IMR-90 (cell line): Measurements from ENCODE around the gene METTL1. TPM values are rescaled to one million over a fixed set of nuclear protein-coding genes. Genes with fewer than 3 reads are reported as not detected.

Experiments used
- ATAC-seq: fragments of 200-7000 bp; cut with Tn5 transposase; 2 replicates; pipeline ENCODE4 v1.9.1; 2020; ENCODE audit warnings: low read depth, mild to moderate bottlenecking, moderate library complexity
- BruUV-seq: library from RNA; stranded (reverse); fragments of 400-500 nt; replicated peaks from 2 replicates; lab custom pipeline; 2021; lab: Mats Ljungman, UMichigan
- CTCF ChIA-PET: fragments of 300-600 bp; formaldehyde crosslinking; extraction: SDS; loops from one replicate; lab custom pipeline; 2021; ENCODE audit warnings: antibody characterized with exemption; lab: Yijun Ruan, JAX
- POLR2A ChIA-PET: fragments of 300-600 bp; sonication (Branson Sonifier 250); formaldehyde crosslinking; loops from one replicate; lab custom pipeline; 2022; ENCODE audit warnings: antibody characterized with exemption; ENCODE audit not compliant: unreplicated experiment; lab: Charles Lee
- DNase-seq: peaks from one replicate; pipeline ENCODE4 v3.0.0; 2013
- H2AFZ ChIP-seq: replicated peaks from 2 replicates; pipeline ENCODE3; 2013; ENCODE audit warnings: low read length, mild to moderate bottlenecking; ENCODE audit not compliant: poor library complexity
- H2AK5ac ChIP-seq: 2 replicates; pipeline ENCODE4 v1.6.1; 2013; ENCODE audit warnings: low read depth, low read length, inconsistent platforms
- H2AK9ac ChIP-seq: replicated peaks from 2 replicates; pipeline ENCODE3; 2013; ENCODE audit warnings: mild to moderate bottlenecking, low read depth, low read length, moderate library complexity; ENCODE audit not compliant: poor library complexity
- H2BK120ac ChIP-seq: 2 replicates; pipeline ENCODE4 v1.6.1; 2013; ENCODE audit warnings: low read depth, low read length, inconsistent platforms
- H2BK15ac ChIP-seq: 3 replicates; pipeline ENCODE4 v1.6.1; 2013; ENCODE audit warnings: low read depth, low read length, inconsistent platforms
- H2BK20ac ChIP-seq: 2 replicates; pipeline ENCODE4 v1.6.1; 2013; ENCODE audit warnings: low read depth, mild to moderate bottlenecking, inconsistent platforms, low read length, moderate library complexity
- H2BK5ac ChIP-seq: 2 replicates; pipeline ENCODE4 v1.6.1; 2013; ENCODE audit warnings: mild to moderate bottlenecking, low read depth, low read length, inconsistent platforms; ENCODE audit not compliant: poor library complexity, severe bottlenecking
- H3K14ac ChIP-seq: replicated peaks from 2 replicates; pipeline ENCODE4 v1.6.1; 2013; ENCODE audit warnings: low read depth, low read length, inconsistent platforms
- H3K18ac ChIP-seq: 2 replicates; pipeline ENCODE4 v1.6.1; 2013; ENCODE audit warnings: low read depth, low read length, control low read depth
- H3K23ac ChIP-seq: 2 replicates; pipeline ENCODE4 v1.6.1; 2013; ENCODE audit warnings: low read depth, low read length, inconsistent platforms
- H3K27ac ChIP-seq: 2 replicates; pipeline ENCODE4 v1.5.1; 2013; ENCODE audit warnings: mild to moderate bottlenecking, control low read depth, low read length; ENCODE audit not compliant: insufficient read depth
- H3K27me3 ChIP-seq: 2 replicates; pipeline ENCODE4 v1.6.1; 2013; ENCODE audit warnings: low read length; ENCODE audit not compliant: control insufficient read depth, insufficient read depth
- H3K36me3 ChIP-seq: 2 replicates; pipeline ENCODE4 v1.6.1; 2013; ENCODE audit warnings: low read length, mixed read lengths; ENCODE audit not compliant: control insufficient read depth, insufficient read depth
- H3K4ac ChIP-seq: 2 replicates; pipeline ENCODE4 v1.6.1; 2013; ENCODE audit warnings: low read depth, low read length, inconsistent platforms
- H3K4me1 ChIP-seq: 2 replicates; pipeline ENCODE4 v1.6.1; 2013; ENCODE audit warnings: low read length, mixed read lengths; ENCODE audit not compliant: control insufficient read depth, insufficient read depth
- H3K4me2 ChIP-seq: 2 replicates; pipeline ENCODE4 v1.6.1; 2013; ENCODE audit warnings: low read depth, mild to moderate bottlenecking, control low read depth, low read length, moderate library complexity
- H3K4me3 ChIP-seq: 2 replicates; pipeline ENCODE4 v1.5.1; 2013; ENCODE audit warnings: low read depth, mild to moderate bottlenecking, control low read depth, low read length, moderate library complexity; ENCODE audit not compliant: insufficient read depth
- H3K56ac ChIP-seq: 2 replicates; pipeline ENCODE4 v1.6.1; 2013; ENCODE audit warnings: low read length, inconsistent platforms; ENCODE audit not compliant: insufficient read depth; ENCODE audit errors: extremely low read depth
- H3K79me1 ChIP-seq, 2 experiments: 2 replicates each; pipeline ENCODE4 v1.6.1; 2013; ENCODE audit warnings: low read length in 2 of 2, inconsistent platforms in 1 of 2, low read depth in 1 of 2
- H3K9ac ChIP-seq: 2 replicates; pipeline ENCODE4 v1.6.1; 2013; ENCODE audit warnings: low read depth, low read length, control low read depth
- H3K9me1 ChIP-seq: 2 replicates; pipeline ENCODE4 v1.6.1; 2013; ENCODE audit warnings: low read length, inconsistent platforms; ENCODE audit not compliant: insufficient read depth
- H3K9me3 ChIP-seq: 2 replicates; pipeline ENCODE4 v1.6.1; 2013; ENCODE audit warnings: low read length; ENCODE audit not compliant: control insufficient read depth, insufficient read depth
- H4K20me1 ChIP-seq: 2 replicates; pipeline ENCODE4 v1.6.1; 2013; ENCODE audit warnings: low read length, inconsistent platforms; ENCODE audit not compliant: insufficient read depth
- H4K5ac ChIP-seq: 2 replicates; pipeline ENCODE4 v1.6.1; 2013; ENCODE audit warnings: mild to moderate bottlenecking, low read depth, low read length, control low read depth
- H4K8ac ChIP-seq, 2 experiments: 2 replicates each; pipeline ENCODE4 v1.6.1; 2013; ENCODE audit warnings: low read depth in 2 of 2, low read length in 2 of 2, control low read depth in 1 of 2, inconsistent platforms in 1 of 2
- H4K91ac ChIP-seq: 2 replicates; pipeline ENCODE4 v1.6.1; 2013; ENCODE audit warnings: low read depth, low read length, inconsistent platforms; ENCODE audit not compliant: insufficient read depth
- BHLHE40 ChIP-seq: fragments of 150-350 bp; IDR thresholded peaks from 2 replicates; pipeline ENCODE4 v1.6.1; 2016; ENCODE audit warnings: mild to moderate bottlenecking, low read depth, low read length
- CEBPB ChIP-seq: IDR thresholded peaks from 2 replicates; pipeline ENCODE4 v1.6.1; 2012; ENCODE audit warnings: low read depth, low read length, improper control_type of control experiment
- MAZ ChIP-seq: IDR thresholded peaks from 2 replicates; pipeline ENCODE4 v1.6.1; 2012; ENCODE audit warnings: low read depth, mild to moderate bottlenecking, low read length, improper control_type of control experiment, moderate library complexity, borderline replicate concordance
- MXI1 ChIP-seq: IDR thresholded peaks from 2 replicates; pipeline ENCODE4 v1.6.1; 2012; ENCODE audit warnings: low read depth, mild to moderate bottlenecking, low read length, moderate library complexity, borderline replicate concordance
- NFE2L2 ChIP-seq: fragments of 150-350 bp; IDR thresholded peaks from 2 replicates; pipeline ENCODE4 v1.6.1; 2016; ENCODE audit warnings: low read depth, mild to moderate bottlenecking, low read length
- POLR2A ChIP-seq: IDR thresholded peaks from 2 replicates; pipeline ENCODE4 v1.6.1; 2012; ENCODE audit warnings: mild to moderate bottlenecking, low read depth, low read length
- WGBS, 2 experiments: methylation state at CpG; one replicate each; pipeline versions ENCODE4 v1.1.5 to v1.1.7; 2013; ENCODE audit warnings: missing lambda C conversion rate in 2 of 2; ENCODE audit not compliant: insufficient read length in 1 of 2; ENCODE audit errors: extremely low coverage in 2 of 2; 5-methylcytosine and 5-hydroxymethylcytosine counted together
- dilution Hi-C: fragments of 300-500 bp; cut with HindIII; formaldehyde crosslinking; loops from one replicate; pipeline ENCODE4 v1.14.3; 2018; ENCODE audit warnings: low sequenced_read_pairs; ENCODE audit not compliant: unreplicated experiment
- in situ Hi-C: fragments of 300-500 bp; cut with MboI; formaldehyde crosslinking; loops from 3 replicates; pipeline ENCODE4 v1.14.3; 2019; ENCODE audit warnings: low sequenced_read_pairs, inconsistent platforms, mixed read lengths
- intact Hi-C: fragments of 100-400 bp; cut with micrococcal nuclease; formaldehyde crosslinking; loops from 2 replicates; pipeline ENCODE4 v1.10.0; 2022
- polyA plus RNA-seq, 3 experiments: library from polyadenylated mRNA; depleted of rRNA; stranded (reverse); fragments of >200 nt; gene quantifications; 2 replicates each; pipeline ENCODE4 v1.2.3, GENCODE V29; 2012; ENCODE audit warnings: low replicate concordance in 1 of 3
- total RNA-seq: library from RNA; depleted of rRNA; stranded (reverse); fragments of >200 nt; gene quantifications from 2 replicates; pipeline ENCODE4 v1.2.3, GENCODE V29; 2012
- TF ChIP-seq, protein P1 (sequence below): fragments of 150-350 bp; IDR thresholded peaks from 2 replicates; pipeline ENCODE4 v1.6.1; 2016; ENCODE audit warnings: low read depth, mild to moderate bottlenecking, low read length, moderate library complexity, borderline replicate concordance
- TF ChIP-seq, protein P2 (sequence below): conservative IDR thresholded peaks from 2 replicates; pipeline ENCODE4 v1.5.1; 2012; ENCODE audit warnings: mild to moderate bottlenecking, low read depth, low read length, improper control_type of control experiment

The METTL1 gene
- total and polyA plus RNA-seq, 2 of the 4 experiments (the other 2 are of a cell fraction): 12.4 to 27.5 TPM

- Histone ChIP-seq H3K14ac (no peak overlapping the region), H2AFZ (no peak overlapping the region), H3K27ac (no peak overlapping the region), H3K9ac (no peak overlapping the region), H3K4me1 (0 out of 2 replicates have a peak, but pooled peaks cover 2% of the 10 kb centered on the region), H3K56ac (no peak overlapping the region), H4K5ac (no peak overlapping the region), H3K4me2 (no peak overlapping the region; the same call in 1 of the 2 replicates), H4K8ac (no peak overlapping the region), H3K27me3 (no peaks in the 10 kb centered on the region), H2BK5ac (no peak overlapping the region), H3K23ac (no peak overlapping the region), H4K91ac (no peak overlapping the region), H2BK15ac (no peak overlapping the region), H3K4ac (no peak overlapping the region), H3K9me3 (no peaks in the 10 kb centered on the region), H3K79me1 (peaks cover 14 to 24% of the 10 kb centered on the region in 2 experiments; a peak in 3 of 4 replicates), H2BK20ac (no peak overlapping the region), H2AK5ac (no peak overlapping the region), H4K20me1 (no peaks in the 10 kb centered on the region), H2AK9ac (no peak overlapping the region), H2BK120ac (no peak overlapping the region), H3K4me3 (no peak overlapping the region), H3K36me3 (peaks cover 14% of the 10 kb centered on the region), H3K9me1 (no peaks in the 10 kb centered on the region), H3K18ac (no peak overlapping the region)
- no peak for DNase-seq
- dilution Hi-C loops (no loop called here), intact Hi-C loops (no loop called here), in situ Hi-C loops (no loop called here)
- ChIA-PET POLR2A (no interaction called here), CTCF (no interaction called here)
- no CpG with 5 or more reads among the region's 11 CpGs for WGBS, 2 experiments
- no peak for ATAC-seq
- BruUV-seq: no TSS peak
- TF ChIP-seq BHLHE40 (no peak), NFE2L2 (no peak), POLR2A (no peak), MAZ (no peak), CEBPB (no peak), MXI1 (no peak)
- TF ChIP-seq, protein P1, sequence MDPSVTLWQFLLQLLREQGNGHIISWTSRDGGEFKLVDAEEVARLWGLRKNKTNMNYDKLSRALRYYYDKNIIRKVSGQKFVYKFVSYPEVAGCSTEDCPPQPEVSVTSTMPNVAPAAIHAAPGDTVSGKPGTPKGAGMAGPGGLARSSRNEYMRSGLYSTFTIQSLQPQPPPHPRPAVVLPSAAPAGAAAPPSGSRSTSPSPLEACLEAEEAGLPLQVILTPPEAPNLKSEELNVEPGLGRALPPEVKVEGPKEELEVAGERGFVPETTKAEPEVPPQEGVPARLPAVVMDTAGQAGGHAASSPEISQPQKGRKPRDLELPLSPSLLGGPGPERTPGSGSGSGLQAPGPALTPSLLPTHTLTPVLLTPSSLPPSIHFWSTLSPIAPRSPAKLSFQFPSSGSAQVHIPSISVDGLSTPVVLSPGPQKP: no peak
- TF ChIP-seq, protein P2, sequence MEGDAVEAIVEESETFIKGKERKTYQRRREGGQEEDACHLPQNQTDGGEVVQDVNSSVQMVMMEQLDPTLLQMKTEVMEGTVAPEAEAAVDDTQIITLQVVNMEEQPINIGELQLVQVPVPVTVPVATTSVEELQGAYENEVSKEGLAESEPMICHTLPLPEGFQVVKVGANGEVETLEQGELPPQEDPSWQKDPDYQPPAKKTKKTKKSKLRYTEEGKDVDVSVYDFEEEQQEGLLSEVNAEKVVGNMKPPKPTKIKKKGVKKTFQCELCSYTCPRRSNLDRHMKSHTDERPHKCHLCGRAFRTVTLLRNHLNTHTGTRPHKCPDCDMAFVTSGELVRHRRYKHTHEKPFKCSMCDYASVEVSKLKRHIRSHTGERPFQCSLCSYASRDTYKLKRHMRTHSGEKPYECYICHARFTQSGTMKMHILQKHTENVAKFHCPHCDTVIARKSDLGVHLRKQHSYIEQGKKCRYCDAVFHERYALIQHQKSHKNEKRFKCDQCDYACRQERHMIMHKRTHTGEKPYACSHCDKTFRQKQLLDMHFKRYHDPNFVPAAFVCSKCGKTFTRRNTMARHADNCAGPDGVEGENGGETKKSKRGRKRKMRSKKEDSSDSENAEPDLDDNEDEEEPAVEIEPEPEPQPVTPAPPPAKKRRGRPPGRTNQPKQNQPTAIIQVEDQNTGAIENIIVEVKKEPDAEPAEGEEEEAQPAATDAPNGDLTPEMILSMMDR: no peak
These were observed 12.0 kb upstream of the METTL1 start for GRCh38 chr12:57783861-57784260.
